Heart right ventricle (tissue), 16 donors: ENCODE data around the gene ADARB1. TPM values are rescaled to one million over a fixed set of nuclear protein-coding genes. Genes with fewer than 3 reads are reported as not detected.

ENCODE experiments used
- ATAC-seq, 8 donors: fragments of 200-7000 bp; cut with Tn5 transposase; one replicate each; pipeline ENCODE4 v1.9.1; 2020; ENCODE audit warnings: mild to moderate bottlenecking in 8 of 8, moderate library complexity in 8 of 8, moderate number of reproducible peaks in 1 of 8
- DNase-seq, 2 donors: peaks; one replicate each; pipeline ENCODE4 v3.0.0-alpha.2; 2020
- H3K27ac ChIP-seq, 10 donors: fragments of 200-600 bp; sonication (generic) in 2 of 10; one replicate each; pipeline versions ENCODE4 v1.5.0 to v1.8.0; 2020 to 2022; ENCODE audit warnings: mild to moderate bottlenecking in 3 of 10
- H3K27me3 ChIP-seq, 7 donors: fragments of 200-600 bp; one replicate each; pipeline ENCODE4 v1.8.0; 2021 to 2022; ENCODE audit warnings: mild to moderate bottlenecking in 2 of 7
- H3K36me3 ChIP-seq, 9 donors: fragments of 200-600 bp; sonication (generic) in 1 of 9; one replicate each; pipeline versions ENCODE4 v1.5.0 to v1.8.0; 2020 to 2022; ENCODE audit warnings: mild to moderate bottlenecking in 2 of 9
- H3K4me1 ChIP-seq, 9 donors: fragments of 200-600 bp; sonication (generic) in 1 of 9; one replicate each; pipeline versions ENCODE4 v1.5.0 to v1.8.0; 2020 to 2022; ENCODE audit warnings: mild to moderate bottlenecking in 4 of 9
- H3K4me3 ChIP-seq, 10 donors: fragments of 200-600 bp; sonication (generic) in 2 of 10; one replicate each; pipeline versions ENCODE4 v1.5.0 to v1.8.0; 2020 to 2022; ENCODE audit warnings: mild to moderate bottlenecking in 7 of 10, moderate library complexity in 2 of 10
- H3K9me3 ChIP-seq, 11 donors: fragments of 200-600 bp in 10 of 11; sonication (generic) in 2 of 11; one replicate each; pipeline versions ENCODE4 v1.5.0 to v1.8.0; 2013 to 2022; ENCODE audit warnings: mild to moderate bottlenecking in 2 of 11, control low read depth in 1 of 11, moderate library complexity in 1 of 11
- CTCF ChIP-seq, 9 donors: fragments of 200-600 bp; sonication (generic) in 2 of 9; IDR thresholded peaks; one replicate each; pipeline versions ENCODE4 v1.5.0 to v1.8.0; 2021 to 2022; ENCODE audit warnings: antibody characterized with exemption in 9 of 9, mild to moderate bottlenecking in 5 of 9, moderate library complexity in 1 of 9
- WGBS, 2 donors: extraction: QIAGEN DNeasy Blood & Tissue Kit; methylation state at CpG; one replicate each; pipeline ENCODE4 v1.1.7; 2013; ENCODE audit warnings: inconsistent platforms in 1 of 2; 5-methylcytosine and 5-hydroxymethylcytosine counted together
- intact Hi-C, 10 donors: fragments of 100-400 bp; cut with DNase I; formaldehyde crosslinking; loops; one replicate each; pipeline versions ENCODE4 v1.11.1 to v1.14.2; 2022
- polyA plus RNA-seq, 2 donors: library from polyadenylated mRNA; stranded (reverse); fragments of 200-250 nt; gene quantifications; one replicate each; pipeline ENCODE4 v1.2.3, GENCODE V29; 2013
- total RNA-seq, 10 donors: library from RNA; stranded (reverse); fragmentation: NEBNext Ultra II Directional in 3 of 10; extraction: Animal tissue kit (Norgen Biotek cat#: 25700) in 3 of 10; gene quantifications; one replicate each; pipeline versions ENCODE4 v1.2.1 to v1.2.4, GENCODE V29; 2021 to 2023
- donor health status: Arrhythmogenic right ventricular cardiomyopathy.
- donor health status: ischemic (EF 13 %, LVEDD 7.1; RV severe dilation, severe dysfunction).
- donor health status: healthy with polysubstance abuse.
- donor health status: DM: no; HTN: yes; CAD: no.
- donor health status: DM: no; HTN: no; CAD: no.
- donor health status: ischemic (EF 25% LVEDD 6.9; RV normal size, moderate dysfunction).
- donor health status: ischemic (EF 25% LVEDD 5.7; RV mildly dilated, moderate dysfunction).
- donor health status: healthy.
- donor health status: DM: yes; HTN: yes; CAD: no.
- donor health status: Ischemic cardiomyopathy.
- donor health status: ischemic (EF 35%, LVEDD 5.7; RV mildly dilated, moderate dysfunction).
- donor health status: nonischemic (EF 11% LVEDD 7.7; RV severe dilation, severe dysfunction).
- donor health status: DM: yes; HTN: yes; CAD: no.
- donor health status: PGD.
- donor health status: ischemic (EF 29% LVEDD 5.4; RV normal size, mild dysfunction).
- donor health status: nonischemic (EF 23%, LVEDD 6.1; RV moderate dilation, normal function).

The ADARB1 gene
- total and polyA plus RNA-seq, 12 donors = 7.4 to 21.2 (median 13.5) TPM

- 82 to 85% methylated on average over 8 of the region's 8 CpGs for WGBS, 2 donors
These were observed 129.6 kb downstream of the ADARB1 start for GRCh38 chr21:45203983-45204382.

GRCh38 chr21:45204395-45204794, 130.0 kb downstream of the ADARB1 start:
- no peak for TF ChIP-seq CTCF (IDR thresholded peaks at IDR 0.05)
- 86 to 94% methylated on average over 11 of the region's 11 CpGs for WGBS, 2 donors
- intact Hi-C loops = no loop called here
- H3K27ac ChIP-seq = no peak overlapping the region
- H3K4me3 ChIP-seq = no peak overlapping the region
- H3K27me3 ChIP-seq = no peaks in the 10 kb centered on the region
- DNase-seq = no peak
- peaks cover 0 to 74% (median 13%) of the 10 kb centered on the region in 9 donors for H3K36me3 ChIP-seq
- no peak for ATAC-seq
- H3K4me1 ChIP-seq = peaks cover 0 to 8% (median 0%) of the 10 kb centered on the region in 9 donors
- H3K9me3 ChIP-seq = no peaks in the 10 kb centered on the region

More at GRCh38 chr21:45203983-45204382, 129.6 kb downstream of the ADARB1 start:
- Histone ChIP-seq H3K9me3 (no peaks in the 10 kb centered on the region), H3K36me3 (peaks cover 0 to 78% (median 13%) of the 10 kb centered on the region in 9 donors), H3K4me1 (peaks cover 0 to 8% (median 0%) of the 10 kb centered on the region in 9 donors), H3K27me3 (no peaks in the 10 kb centered on the region), H3K4me3 (no peak overlapping the region), H3K27ac (no peak overlapping the region)
- DNase-seq (no peak), ATAC-seq (no peak)
- intact Hi-C loops = no loop called here
- TF ChIP-seq CTCF (IDR thresholded peaks at IDR 0.05) = no peak

GRCh38 chr21:45207839-45208626, 133.7 kb downstream of the ADARB1 start:
- H3K36me3 ChIP-seq = peaks cover 0 to 91% (median 17%) of the 10 kb centered on the region in 9 donors
- 81 to 89% methylated on average over 9 of the region's 9 CpGs for WGBS, 2 donors
- TF ChIP-seq CTCF (IDR thresholded peaks at IDR 0.05) = no peak

GRCh38 chr21:45208627-45208951, 134.2 kb downstream of the ADARB1 start:
- no peak for ATAC-seq

More at GRCh38 chr21:45207839-45208626, 133.7 kb downstream of the ADARB1 start:
- H3K27ac ChIP-seq = no peak overlapping the region
- DNase-seq = no peak
- intact Hi-C loops = no loop called here
- no peaks in the 10 kb centered on the region for H3K27me3 ChIP-seq
- H3K4me3 ChIP-seq = no peak overlapping the region
- H3K9me3 ChIP-seq = no peaks in the 10 kb centered on the region
- peaks cover 0 to 16% (median 0%) of the 10 kb centered on the region in 9 donors for H3K4me1 ChIP-seq
- no peak for ATAC-seq

More at GRCh38 chr21:45208627-45208951, 134.2 kb downstream of the ADARB1 start:
- no peak for TF ChIP-seq CTCF (IDR thresholded peaks at IDR 0.05)
- Histone ChIP-seq H3K36me3 (peaks cover 0 to 92% (median 17%) of the 10 kb centered on the region in 9 donors), H3K27ac (no peak overlapping the region), H3K4me3 (no peak overlapping the region), H3K27me3 (no peaks in the 10 kb centered on the region), H3K9me3 (no peaks in the 10 kb centered on the region), H3K4me1 (peaks cover 0 to 16% (median 0%) of the 10 kb centered on the region in 9 donors)
- DNase-seq = no peak
- WGBS, 2 donors = 82 to 89% methylated on average over 6 of the region's 6 CpGs
- intact Hi-C loops = no loop called here
